GM12892 (cell line): ENCODE data around the gene PODN.

Experiments
- POLR2A ChIP-seq: IDR thresholded peaks from 2 replicates; pipeline ENCODE4 v1.6.1; 2011; ENCODE audit warnings: low read depth, low read length, control low read depth
- POLR2AphosphoS5 ChIP-seq: IDR thresholded peaks from 2 replicates; pipeline ENCODE4 v1.6.1; 2011; ENCODE audit warnings: low read depth, low read length, control low read depth

DNA sequence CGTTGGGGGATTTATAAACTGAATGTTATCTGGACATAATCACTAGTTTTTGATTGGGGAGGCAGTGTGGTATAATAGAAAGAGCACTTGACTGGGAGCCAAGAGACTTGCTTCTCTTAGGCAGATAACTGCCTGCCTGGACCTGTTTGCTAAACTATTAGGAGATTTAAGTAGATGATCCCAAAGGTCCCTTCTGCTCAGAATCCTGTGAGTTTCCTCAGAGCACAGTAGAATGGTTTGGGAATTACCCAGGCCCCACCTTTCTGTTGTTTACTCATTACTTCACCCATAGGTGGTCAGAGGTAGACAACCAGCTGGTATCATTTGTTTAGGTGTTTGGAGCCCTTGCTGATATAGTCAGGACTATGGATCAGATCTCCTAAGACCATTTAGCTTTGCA lies 10.3 kb upstream of the PODN start:
- TF ChIP-seq POLR2AphosphoS5 (no peak), POLR2A (no peak)
